ENCODE results near the gene SKIL. TPM values are rescaled to one million over a fixed set of nuclear protein-coding genes. Genes with fewer than 3 reads are reported as not detected.

Gene SKIL, protein sequence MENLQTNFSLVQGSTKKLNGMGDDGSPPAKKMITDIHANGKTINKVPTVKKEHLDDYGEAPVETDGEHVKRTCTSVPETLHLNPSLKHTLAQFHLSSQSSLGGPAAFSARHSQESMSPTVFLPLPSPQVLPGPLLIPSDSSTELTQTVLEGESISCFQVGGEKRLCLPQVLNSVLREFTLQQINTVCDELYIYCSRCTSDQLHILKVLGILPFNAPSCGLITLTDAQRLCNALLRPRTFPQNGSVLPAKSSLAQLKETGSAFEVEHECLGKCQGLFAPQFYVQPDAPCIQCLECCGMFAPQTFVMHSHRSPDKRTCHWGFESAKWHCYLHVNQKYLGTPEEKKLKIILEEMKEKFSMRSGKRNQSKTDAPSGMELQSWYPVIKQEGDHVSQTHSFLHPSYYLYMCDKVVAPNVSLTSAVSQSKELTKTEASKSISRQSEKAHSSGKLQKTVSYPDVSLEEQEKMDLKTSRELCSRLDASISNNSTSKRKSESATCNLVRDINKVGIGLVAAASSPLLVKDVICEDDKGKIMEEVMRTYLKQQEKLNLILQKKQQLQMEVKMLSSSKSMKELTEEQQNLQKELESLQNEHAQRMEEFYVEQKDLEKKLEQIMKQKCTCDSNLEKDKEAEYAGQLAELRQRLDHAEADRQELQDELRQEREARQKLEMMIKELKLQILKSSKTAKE
- total RNA-seq = 95.9 and 96.3 TPM in 2 replicates

DNA sequence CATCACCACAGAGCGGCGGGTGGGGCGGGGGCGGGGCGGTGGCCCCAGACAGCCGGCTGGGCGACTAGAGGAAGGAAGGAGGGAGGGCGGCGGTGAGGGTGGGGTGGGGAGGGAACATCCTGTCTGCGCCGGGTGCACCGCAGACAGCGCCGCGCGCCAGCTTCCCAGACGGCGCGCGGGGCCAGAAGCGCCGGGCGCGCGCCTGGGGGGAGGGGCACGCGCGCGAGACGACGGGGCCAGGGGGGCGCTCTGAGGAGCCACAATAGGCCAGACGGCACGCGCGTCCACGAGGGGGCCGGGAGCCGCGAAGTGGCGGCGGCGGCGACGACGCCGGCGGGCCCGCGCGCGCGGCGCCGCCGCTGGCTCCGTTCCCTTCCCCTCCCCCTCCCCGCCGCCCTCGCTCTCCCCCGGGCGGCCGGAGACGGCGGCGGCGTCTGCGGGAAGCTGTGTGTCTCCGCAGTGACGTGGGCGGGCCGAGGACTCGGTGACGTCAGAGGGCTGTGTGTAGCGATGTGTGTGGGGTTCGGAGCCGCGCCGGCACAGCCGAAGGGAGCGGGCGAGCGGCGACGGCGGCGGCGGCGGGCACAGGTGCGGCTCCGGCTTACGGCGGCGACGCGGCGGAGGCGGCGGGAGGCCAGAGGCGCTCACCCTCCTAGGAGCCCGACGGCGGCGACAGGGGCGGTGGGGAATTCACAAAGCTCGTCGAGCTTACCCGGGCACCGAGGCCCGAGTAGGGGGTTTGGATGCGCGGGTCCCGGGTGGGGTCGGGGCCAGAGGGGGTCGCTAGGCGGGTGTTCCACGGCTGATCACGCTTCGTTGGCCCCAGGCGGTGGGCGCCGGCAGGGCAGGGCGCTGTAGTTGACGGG lies at the start of gene SKIL:
Gene SKIL (plus strand): TSS at position 540 of the 866 bp plus-strand sequence. CDS start 2,617 bp downstream, outside the sequence.
- TF ChIP-seq, protein P1, sequence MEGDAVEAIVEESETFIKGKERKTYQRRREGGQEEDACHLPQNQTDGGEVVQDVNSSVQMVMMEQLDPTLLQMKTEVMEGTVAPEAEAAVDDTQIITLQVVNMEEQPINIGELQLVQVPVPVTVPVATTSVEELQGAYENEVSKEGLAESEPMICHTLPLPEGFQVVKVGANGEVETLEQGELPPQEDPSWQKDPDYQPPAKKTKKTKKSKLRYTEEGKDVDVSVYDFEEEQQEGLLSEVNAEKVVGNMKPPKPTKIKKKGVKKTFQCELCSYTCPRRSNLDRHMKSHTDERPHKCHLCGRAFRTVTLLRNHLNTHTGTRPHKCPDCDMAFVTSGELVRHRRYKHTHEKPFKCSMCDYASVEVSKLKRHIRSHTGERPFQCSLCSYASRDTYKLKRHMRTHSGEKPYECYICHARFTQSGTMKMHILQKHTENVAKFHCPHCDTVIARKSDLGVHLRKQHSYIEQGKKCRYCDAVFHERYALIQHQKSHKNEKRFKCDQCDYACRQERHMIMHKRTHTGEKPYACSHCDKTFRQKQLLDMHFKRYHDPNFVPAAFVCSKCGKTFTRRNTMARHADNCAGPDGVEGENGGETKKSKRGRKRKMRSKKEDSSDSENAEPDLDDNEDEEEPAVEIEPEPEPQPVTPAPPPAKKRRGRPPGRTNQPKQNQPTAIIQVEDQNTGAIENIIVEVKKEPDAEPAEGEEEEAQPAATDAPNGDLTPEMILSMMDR (IDR thresholded peaks at IDR 0.05; ENCODE audit: insufficient read depth, low read depth, low read length) = no peak

DNA sequence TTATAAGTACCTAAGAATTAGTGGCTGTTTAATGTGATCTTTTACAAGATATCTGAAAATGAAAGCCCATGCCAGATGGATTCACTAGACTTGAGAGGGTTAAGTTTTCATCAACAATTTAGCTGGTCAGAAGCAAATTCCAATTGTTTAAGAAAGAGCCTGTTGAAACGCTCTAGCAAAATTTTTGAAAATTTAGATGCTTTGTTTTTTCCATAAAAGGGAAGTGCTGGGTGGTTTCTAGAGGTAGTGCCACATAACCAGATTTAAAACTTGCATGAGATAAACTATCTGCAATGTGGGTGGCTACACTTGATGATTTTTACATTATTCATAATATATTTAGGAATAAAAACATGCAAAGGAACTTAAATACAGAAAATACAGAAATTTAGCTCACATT lies 48.5 kb upstream of the SKIL start:
- H3K4me3 ChIP-seq (ENCODE audit: low read depth, low read length) = no peak overlapping the region
- DNase-seq (ENCODE audit: low read depth) = no peak
- TF ChIP-seq, protein P1 (IDR thresholded peaks at IDR 0.05; ENCODE audit: insufficient read depth, low read depth, low read length) = no peak

More for the DNA sequence above, at the start of gene SKIL:
- DNase-seq (ENCODE audit: low read depth) = peak; percentile 97
- H3K4me3 ChIP-seq (ENCODE audit: low read depth, low read length) = peak within 1 kb of the TSS; percentile 86

DNA sequence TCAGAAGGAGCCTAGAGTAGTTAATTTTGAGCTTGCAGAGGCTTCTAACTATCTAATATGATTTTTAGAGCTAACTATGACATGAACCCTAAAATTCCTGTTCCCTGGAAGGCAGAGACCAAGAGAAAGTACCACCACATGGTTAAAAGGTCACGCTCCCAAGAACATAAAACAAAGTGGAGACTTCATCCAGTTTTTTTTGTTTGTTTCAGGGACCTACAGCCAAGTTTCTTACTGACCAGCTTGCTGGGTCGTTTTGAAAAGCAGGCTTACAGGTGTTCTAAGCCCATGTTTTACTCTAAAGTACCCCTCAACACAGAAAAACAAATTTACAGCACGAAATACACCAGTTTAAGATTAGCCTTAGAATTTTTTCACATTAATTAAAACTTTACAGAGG lies 39.6 kb upstream of the SKIL start:
- no peak overlapping the region for H3K4me3 ChIP-seq (ENCODE audit: low read depth, low read length)
- no peak for DNase-seq (ENCODE audit: low read depth)
- TF ChIP-seq, protein P1 (IDR thresholded peaks at IDR 0.05; ENCODE audit: insufficient read depth, low read depth, low read length) = no peak

DNA sequence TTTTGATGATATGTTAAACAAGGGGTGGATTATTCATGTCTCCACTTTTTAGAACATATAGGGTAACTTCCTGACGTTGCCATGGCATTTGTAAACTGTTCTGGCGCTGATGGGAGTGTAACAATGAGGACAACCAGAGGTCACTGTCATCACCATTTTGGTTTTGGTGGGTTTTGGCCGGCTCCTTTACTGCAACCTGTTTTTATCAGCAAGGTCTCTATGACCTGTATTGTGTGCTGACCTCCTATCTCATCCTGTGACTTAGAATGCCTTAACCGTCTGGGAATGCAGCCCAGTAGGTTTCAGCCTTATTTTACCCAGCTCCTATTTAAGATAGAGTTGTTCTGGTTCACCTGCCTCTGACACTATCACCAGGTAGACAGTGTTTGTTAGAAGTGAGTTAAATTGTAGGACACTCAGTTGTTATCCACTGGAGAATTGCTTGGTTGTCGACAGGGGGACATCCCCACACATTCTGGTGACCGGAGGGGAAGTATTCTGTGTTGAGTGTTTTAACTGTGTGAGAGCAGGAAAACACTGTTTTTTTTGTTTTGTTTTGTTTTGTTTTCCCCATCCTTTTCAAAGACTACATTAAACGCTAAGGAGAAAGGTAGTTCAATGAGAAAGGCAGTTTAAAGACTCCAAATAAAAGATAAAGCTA lies 36.9 kb upstream of the SKIL start:
- TF ChIP-seq, protein P1 (IDR thresholded peaks at IDR 0.05; ENCODE audit: insufficient read depth, low read depth, low read length) = no peak
- no peak for DNase-seq (ENCODE audit: low read depth)
- H3K4me3 ChIP-seq (ENCODE audit: low read depth, low read length) = no peak overlapping the region

DNA sequence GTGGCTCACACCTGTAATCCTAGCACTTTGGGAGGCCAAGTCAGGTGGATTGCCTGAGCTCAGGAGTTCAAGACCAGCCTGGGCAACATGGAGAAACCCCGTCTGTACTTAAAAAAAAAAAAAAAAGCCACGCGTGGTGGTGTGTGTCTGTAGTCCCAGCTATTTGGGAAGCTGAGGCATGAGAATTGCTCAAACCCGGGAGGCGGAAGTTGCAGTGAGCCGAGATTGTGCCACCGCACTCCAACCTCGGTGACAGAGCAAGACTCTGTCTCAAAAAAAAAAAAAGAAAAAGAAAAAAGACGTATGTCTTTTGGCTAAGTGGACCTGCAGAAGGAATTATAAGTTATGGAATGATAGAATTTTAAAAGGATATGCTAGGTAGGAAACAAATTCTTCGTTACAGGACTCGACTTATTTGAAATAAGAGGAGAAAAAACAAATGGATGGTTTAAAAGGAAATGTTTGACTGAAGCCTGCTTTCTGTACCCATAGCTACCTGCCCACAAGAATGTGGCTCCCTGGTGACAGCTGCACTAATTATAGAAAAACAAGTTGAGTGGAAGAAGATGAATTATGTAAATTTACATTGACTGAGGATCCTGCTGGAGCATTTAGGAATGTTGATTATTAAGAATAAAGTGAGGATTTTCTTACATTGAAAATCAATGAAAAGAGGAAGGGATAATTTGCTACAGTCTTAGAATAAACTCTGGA lies 36.0 kb upstream of the SKIL start:
- TF ChIP-seq, protein P1 (IDR thresholded peaks at IDR 0.05; ENCODE audit: insufficient read depth, low read depth, low read length) = no peak
- H3K4me3 ChIP-seq (ENCODE audit: low read depth, low read length) = no peak overlapping the region
- no peak for DNase-seq (ENCODE audit: low read depth)

Data from fibroblast of villous mesenchyme (primary cell).